Immature natural killer cell (primary cell): ENCODE measurements around the gene ATP2C1. TPM values are rescaled to one million over a fixed set of nuclear protein-coding genes. Genes with fewer than 3 reads are reported as not detected.

Experiments
- polyA plus RNA-seq, 3 donors: library from polyadenylated mRNA; unstranded; fragments of 300-500 nt; fragmentation: Illumina TruSeq; gene quantifications; one replicate each; pipeline ENCODE4 v1.2.3, GENCODE V29; 2021

ATP2C1 gene
- polyA plus RNA-seq, 3 donors from 2014 or later: 7.7 to 14.0 (median 13.8) TPM

Other genes starting within 250 kb of the ATP2C1 start
- gene PIK3R4, start 147.3 kb upstream of the ATP2C1 start, polyA plus RNA-seq: 10 to 100 TPM in 2 of 3 donors, 1 to 10 TPM in 1; 8.3 to 26.3 (median 26.0) TPM
- 10 to 100 TPM; 15.9 to 28.6 (median 21.2) TPM for gene ASTE1, start 132.7 kb downstream of the ATP2C1 start, polyA plus RNA-seq
- gene NEK11, start 132.8 kb downstream of the ATP2C1 start, polyA plus RNA-seq: under 1 TPM in 2 of 3 donors, not detected in 1; 0.41 to 0.47 TPM